CD4-positive, alpha-beta memory T cell (primary cell): Measurements from ENCODE around the gene MTCL1. TPM values are rescaled to one million over a fixed set of nuclear protein-coding genes. Genes with fewer than 3 reads are reported as not detected.

Experiments used
- CTCF ChIA-PET: fragments of 350-600 bp; sonication (Branson Sonifier 250); formaldehyde crosslinking; loops from one replicate; lab custom pipeline; 2021; ENCODE audit warnings: inconsistent platforms; ENCODE audit not compliant: partially characterized antibody; lab: Charles Lee
- POLR2A ChIA-PET: fragments of 350-600 bp; sonication (Branson Sonifier 250); formaldehyde crosslinking; loops from one replicate; lab custom pipeline; 2021; ENCODE audit not compliant: partially characterized antibody; lab: Charles Lee
- DNase-seq, 5 donors: peaks; one replicate each; pipeline versions ENCODE4 v3.0.0 to v3.0.0-alpha.2; 2020 to 2022; ENCODE audit warnings: mixed read lengths in 1 of 5
- H3K27ac ChIP-seq: one replicate; pipeline ENCODE4 v1.7.0; 2013; ENCODE audit warnings: low read depth, low read length
- H3K27me3 ChIP-seq: 2 replicates; pipeline ENCODE4 v1.7.0; 2013; ENCODE audit warnings: mild to moderate bottlenecking, low read length, moderate library complexity; ENCODE audit not compliant: insufficient read depth
- H3K36me3 ChIP-seq: 2 replicates; pipeline ENCODE4 v1.7.0; 2013; ENCODE audit warnings: mild to moderate bottlenecking, low read length, moderate library complexity; ENCODE audit not compliant: insufficient read depth
- H3K4me1 ChIP-seq: 2 replicates; pipeline ENCODE4 v1.7.0; 2013; ENCODE audit warnings: mild to moderate bottlenecking, low read length, moderate library complexity; ENCODE audit not compliant: insufficient read depth
- H3K4me3 ChIP-seq, 2 donors: one replicate each; pipeline ENCODE4 v1.7.0; 2013; ENCODE audit warnings: low read length in 2 of 2, mild to moderate bottlenecking in 1 of 2
- H3K9me3 ChIP-seq, 2 donors: one replicate each; pipeline ENCODE4 v1.7.0; 2013; ENCODE audit warnings: low read length in 2 of 2, control low read depth in 1 of 2; ENCODE audit not compliant: control insufficient read depth in 1 of 2
- H3K27ac Mint-ChIP-seq, 7 donors: one replicate each; pipeline ENCODE4 v1.8.0; 2020 to 2021; ENCODE audit warnings: mixed read lengths in 7 of 7, mild to moderate bottlenecking in 6 of 7, inconsistent platforms in 3 of 7, moderate library complexity in 3 of 7
- H3K27me3 Mint-ChIP-seq, 2 donors: one replicate each; pipeline ENCODE4 v1.8.0; 2020 to 2021; ENCODE audit warnings: mixed read lengths in 2 of 2
- H3K36me3 Mint-ChIP-seq, 2 donors: one replicate each; pipeline ENCODE4 v1.8.0; 2020 to 2021; ENCODE audit warnings: mixed read lengths in 2 of 2, inconsistent platforms in 1 of 2, mild to moderate bottlenecking in 1 of 2
- H3K4me1 Mint-ChIP-seq, 4 donors: one replicate each; pipeline ENCODE4 v1.8.0; 2020 to 2021; ENCODE audit warnings: mixed read lengths in 4 of 4, mild to moderate bottlenecking in 1 of 4
- H3K4me3 Mint-ChIP-seq, 8 donors: one replicate each; pipeline ENCODE4 v1.8.0; 2020 to 2021; ENCODE audit warnings: mixed read lengths in 8 of 8, mild to moderate bottlenecking in 7 of 8, moderate library complexity in 6 of 8, inconsistent platforms in 3 of 8
- H3K9me3 Mint-ChIP-seq, 8 donors: one replicate each; pipeline ENCODE4 v1.8.0; 2020 to 2021; ENCODE audit warnings: mixed read lengths in 8 of 8, mild to moderate bottlenecking in 5 of 8, inconsistent platforms in 3 of 8, moderate library complexity in 1 of 8
- intact Hi-C: fragments of 100-400 bp; cut with micrococcal nuclease; formaldehyde crosslinking; loops from one replicate; pipeline ENCODE4 v1.15.1; 2023
- polyA plus RNA-seq, 2 donors: library from polyadenylated mRNA; unstranded; fragments of 300-500 nt; fragmentation: Illumina TruSeq; gene quantifications; one replicate each; pipeline ENCODE4 v1.2.3, GENCODE V29; 2021
- total RNA-seq, 2 experiments: library from RNA; stranded (reverse); gene quantifications; one replicate each; pipeline ENCODE4 v1.2.3, GENCODE V29; 2021

Gene MTCL1
- total and polyA plus RNA-seq, 4 experiments from 2014 or later, result 0.29 to 0.36 TPM; not detected in 2

DNA sequence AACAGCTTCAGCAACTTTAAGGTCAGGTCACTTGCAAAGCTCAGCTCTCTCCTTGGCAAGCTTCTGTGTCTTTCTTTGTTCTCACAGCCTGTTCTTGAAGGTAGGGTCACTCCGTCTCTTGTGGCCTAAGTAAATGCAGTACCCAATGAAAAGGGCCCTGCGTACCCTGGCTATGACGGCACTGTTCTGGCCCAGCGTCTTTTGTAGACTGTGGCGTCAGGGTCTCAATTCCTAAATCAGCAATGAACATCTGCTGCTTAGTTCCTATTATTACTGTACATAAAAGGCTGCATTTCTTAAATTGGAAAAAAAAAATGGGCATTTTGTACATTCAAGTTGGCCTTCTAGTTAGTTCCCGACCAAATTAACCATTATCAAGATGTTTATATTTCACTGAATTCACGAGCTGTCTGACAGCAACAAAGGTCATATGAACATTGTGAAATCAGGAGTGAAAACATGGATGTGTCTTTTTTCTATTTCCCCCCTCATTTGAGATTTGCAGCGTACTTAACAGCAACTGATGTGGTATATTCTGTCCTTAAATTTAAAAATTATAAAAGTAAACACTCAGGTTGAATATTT lies 17.0 kb upstream of the MTCL1 start:
- Histone ChIP-seq H3K27ac (no peak overlapping the region), H3K9me3 (no peaks in the 10 kb centered on the region), H3K36me3 (no peaks in the 10 kb centered on the region), H3K4me1 (no peaks in the 10 kb centered on the region), H3K27me3 (no peaks in the 10 kb centered on the region), H3K4me3 (no peak overlapping the region)
- peaks cover 4% of the 10 kb centered on the region in 2 donors for H3K27me3 Mint-ChIP-seq
- ChIA-PET POLR2A (no interaction called here), CTCF (interaction anchor here (1.3 to 2.4 kb wide), 2 partner anchors 9 to 300 kb away, joined by 5 to 9 read pairs; no protein-coding TSS in a partner anchor)
- no peak for DNase-seq
- intact Hi-C loops, result no loop called here
- H3K4me1 Mint-ChIP-seq, result no peaks in the 10 kb centered on the region
- no peak overlapping the region for H3K4me3 Mint-ChIP-seq
- no peaks in the 10 kb centered on the region for H3K9me3 Mint-ChIP-seq
- no peak overlapping the region for H3K27ac Mint-ChIP-seq
- H3K36me3 Mint-ChIP-seq, result no peaks in the 10 kb centered on the region

DNA sequence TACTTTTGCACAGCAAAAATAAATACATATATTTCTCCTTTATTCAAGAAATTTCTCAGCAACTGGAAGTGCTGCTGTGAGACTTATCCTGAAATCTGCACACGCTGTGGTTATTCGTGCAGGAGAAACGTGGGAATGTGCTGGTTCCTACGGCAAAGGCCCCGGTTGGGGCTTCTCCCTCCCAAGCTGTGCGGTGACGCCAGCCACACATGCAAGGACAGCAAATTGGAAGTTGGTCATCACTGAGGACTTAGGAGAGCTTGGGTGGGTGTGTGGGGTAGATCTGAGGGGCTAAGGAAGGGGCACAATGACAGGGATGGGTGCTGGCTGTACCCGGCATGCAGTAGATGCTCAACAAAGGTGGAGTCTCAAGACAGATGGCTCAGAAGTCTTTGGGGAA lies 16.5 kb upstream of the MTCL1 start:
- Mint-ChIP-seq H3K9me3 (no peaks in the 10 kb centered on the region), H3K36me3 (no peaks in the 10 kb centered on the region), H3K4me1 (no peaks in the 10 kb centered on the region), H3K27ac (peak overlapping the region in 1 of 7 donors; percentile 55), H3K27me3 (peaks cover 4% of the 10 kb centered on the region in 2 donors), H3K4me3 (no peak overlapping the region)
- Histone ChIP-seq H3K36me3 (no peaks in the 10 kb centered on the region), H3K9me3 (no peaks in the 10 kb centered on the region), H3K4me3 (no peak overlapping the region), H3K4me1 (no peaks in the 10 kb centered on the region), H3K27me3 (no peaks in the 10 kb centered on the region), H3K27ac (no peak overlapping the region)
- no peak for DNase-seq
- POLR2A ChIA-PET, result no interaction called here
- intact Hi-C loops, result no loop called here
- CTCF ChIA-PET, result interaction anchor here (1.3 to 2.4 kb wide), 2 partner anchors 8 to 299 kb away, joined by 5 to 9 read pairs; no protein-coding TSS in a partner anchor

DNA sequence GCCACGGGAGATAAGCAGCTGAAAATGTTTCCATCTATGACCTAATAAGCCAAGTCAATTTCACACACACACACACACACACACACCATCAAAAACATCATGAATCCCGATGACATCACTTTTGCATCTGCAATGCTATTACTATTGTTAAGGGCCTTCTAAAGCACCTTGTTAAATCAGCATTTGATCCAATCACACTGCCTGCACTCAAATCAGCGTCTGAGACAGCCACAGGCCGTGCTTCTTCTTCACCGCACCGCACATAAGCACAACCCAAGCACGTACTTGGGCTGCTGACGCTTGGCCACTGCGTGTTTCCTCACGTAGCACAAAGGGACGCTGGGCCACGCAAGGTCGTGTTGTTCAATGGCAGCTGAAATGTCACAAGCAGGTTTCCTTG lies 15.8 kb upstream of the MTCL1 start:
- H3K9me3 Mint-ChIP-seq, result no peaks in the 10 kb centered on the region
- H3K36me3 Mint-ChIP-seq, result no peaks in the 10 kb centered on the region
- H3K27ac Mint-ChIP-seq, result no peak overlapping the region
- Histone ChIP-seq H3K36me3 (no peaks in the 10 kb centered on the region), H3K27me3 (no peaks in the 10 kb centered on the region), H3K4me3 (no peak overlapping the region), H3K9me3 (no peaks in the 10 kb centered on the region), H3K27ac (no peak overlapping the region), H3K4me1 (no peaks in the 10 kb centered on the region)
- intact Hi-C loops, result no loop called here
- POLR2A ChIA-PET, result no interaction called here
- H3K4me3 Mint-ChIP-seq, result no peak overlapping the region
- H3K4me1 Mint-ChIP-seq, result no peaks in the 10 kb centered on the region
- H3K27me3 Mint-ChIP-seq, result peaks cover 4% of the 10 kb centered on the region in 2 donors
- CTCF ChIA-PET, result interaction anchor here (1.0 kb wide), 1 partner anchor 298 kb away, joined by 4 read pairs; no protein-coding TSS in a partner anchor
- DNase-seq, result no peak

DNA sequence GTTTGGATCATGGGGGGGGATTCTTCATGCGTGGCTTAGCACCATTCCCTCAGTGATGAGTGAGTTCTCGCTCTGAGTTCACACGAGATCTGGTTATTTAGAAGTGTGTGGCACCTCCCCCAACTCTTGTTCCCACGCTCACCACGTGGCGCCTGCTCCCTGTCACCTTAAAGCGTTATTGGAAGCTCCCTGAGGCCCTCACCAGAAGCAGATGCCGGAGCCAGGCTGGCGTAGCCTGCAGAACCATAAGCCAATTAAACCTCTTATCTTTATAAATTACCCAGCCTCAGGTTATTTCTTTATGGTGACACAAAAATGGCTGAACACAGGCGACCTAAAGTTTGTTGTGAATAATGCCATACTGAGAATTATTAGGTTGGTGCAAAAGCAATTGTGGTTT lies 10.5 kb upstream of the MTCL1 start:
- Mint-ChIP-seq H3K27me3 (peaks cover 4 to 12% of the 10 kb centered on the region in 2 donors), H3K27ac (no peak overlapping the region), H3K4me3 (no peak overlapping the region), H3K9me3 (no peaks in the 10 kb centered on the region), H3K36me3 (no peaks in the 10 kb centered on the region), H3K4me1 (no peaks in the 10 kb centered on the region)
- POLR2A ChIA-PET, result no interaction called here
- Histone ChIP-seq H3K4me3 (no peak overlapping the region), H3K27me3 (no peaks in the 10 kb centered on the region), H3K9me3 (no peaks in the 10 kb centered on the region), H3K27ac (no peak overlapping the region), H3K36me3 (no peaks in the 10 kb centered on the region), H3K4me1 (no peaks in the 10 kb centered on the region)
- no peak for DNase-seq
- intact Hi-C loops, result loop anchor here (1.0 kb wide), 1 partner anchor 60 kb away; no protein-coding TSS in a partner anchor
- CTCF ChIA-PET, result interaction anchor here (1.2 to 4.8 kb wide), 5 partner anchors 10 to 293 kb away, joined by 3 to 88 read pairs (median 7); no protein-coding TSS in a partner anchor

DNA sequence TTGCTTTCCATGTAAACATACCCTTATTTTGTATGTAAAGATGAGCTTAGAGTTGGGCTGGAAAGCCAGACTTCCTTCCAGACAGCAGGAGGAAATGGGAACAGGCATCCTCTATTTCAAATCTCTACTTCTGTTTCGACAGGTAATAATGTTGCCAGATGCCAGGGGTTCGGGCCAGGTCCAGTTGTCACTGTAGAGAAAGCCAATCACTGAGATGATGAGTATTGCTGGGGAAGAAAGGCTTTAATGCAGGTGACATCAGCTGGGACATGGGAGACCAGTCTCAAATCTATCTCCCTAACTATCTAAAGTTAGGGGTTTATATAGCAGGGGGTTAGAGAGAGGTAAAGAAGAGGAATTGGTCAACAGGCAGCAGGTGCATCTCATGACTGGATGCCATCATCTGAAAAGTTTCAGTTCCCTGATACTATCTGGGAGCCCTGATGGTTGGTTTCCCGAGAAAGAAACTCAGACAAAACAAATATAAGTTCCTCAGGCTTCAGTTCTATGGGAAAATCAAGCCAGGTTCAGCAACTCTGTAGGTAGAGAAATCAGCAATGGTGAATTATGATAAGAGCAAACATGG lies 9.3 kb upstream of the MTCL1 start:
- Histone ChIP-seq H3K27ac (no peak overlapping the region), H3K9me3 (no peaks in the 10 kb centered on the region), H3K36me3 (no peaks in the 10 kb centered on the region), H3K4me3 (no peak overlapping the region), H3K27me3 (no peaks in the 10 kb centered on the region), H3K4me1 (no peaks in the 10 kb centered on the region)
- ChIA-PET CTCF (interaction anchor here (0.8 to 4.8 kb wide), 17 partner anchors 8 to 686 kb away, joined by 3 to 88 read pairs (median 5); no protein-coding TSS in a partner anchor), POLR2A (no interaction called here)
- no peak overlapping the region for H3K4me3 Mint-ChIP-seq
- peaks cover 11 to 14% of the 10 kb centered on the region in 2 donors for H3K27me3 Mint-ChIP-seq
- no peaks in the 10 kb centered on the region for H3K4me1 Mint-ChIP-seq
- H3K36me3 Mint-ChIP-seq, result no peaks in the 10 kb centered on the region
- intact Hi-C loops, result loop anchor here (1.0 kb wide), 3 partner anchors 59 to 820 kb away; no protein-coding TSS in a partner anchor
- no peak for DNase-seq
- H3K27ac Mint-ChIP-seq, result no peak overlapping the region
- no peaks in the 10 kb centered on the region for H3K9me3 Mint-ChIP-seq

DNA sequence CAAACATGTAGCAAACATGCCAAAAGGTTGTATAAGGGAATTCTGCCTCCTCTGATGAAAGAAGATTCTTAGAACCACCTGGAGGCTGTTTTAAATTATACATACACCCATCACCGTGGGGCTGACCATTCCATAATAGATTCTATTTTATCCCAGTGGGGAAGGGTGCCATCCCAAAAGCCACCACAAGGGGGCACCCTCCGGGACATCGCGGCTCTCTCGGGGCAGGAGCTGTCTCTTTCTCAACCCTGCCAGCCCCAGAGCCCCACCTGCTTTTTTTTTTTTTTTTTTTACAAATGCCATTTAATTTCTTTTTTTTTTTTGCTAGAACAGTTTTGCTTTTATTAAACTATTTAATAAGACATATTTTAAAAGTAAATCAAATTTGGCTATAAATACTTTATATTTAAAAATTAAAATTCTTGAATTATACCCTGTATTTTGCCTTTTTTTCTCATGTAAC lies 8.6 kb upstream of the MTCL1 start:
- peaks cover 14 to 19% of the 10 kb centered on the region in 2 donors for H3K27me3 Mint-ChIP-seq
- no peak overlapping the region for H3K27ac Mint-ChIP-seq
- Histone ChIP-seq H3K9me3 (no peaks in the 10 kb centered on the region), H3K4me3 (no peak overlapping the region), H3K36me3 (no peaks in the 10 kb centered on the region), H3K27me3 (no peaks in the 10 kb centered on the region), H3K27ac (no peak overlapping the region), H3K4me1 (no peaks in the 10 kb centered on the region)
- DNase-seq, result peak; percentile 62 to 72 (median 64)
- no peaks in the 10 kb centered on the region for H3K36me3 Mint-ChIP-seq
- no peaks in the 10 kb centered on the region for H3K4me1 Mint-ChIP-seq
- intact Hi-C loops, result loop anchor here (1.0 kb wide), 2 partner anchors 292 to 820 kb away; no protein-coding TSS in a partner anchor
- H3K4me3 Mint-ChIP-seq, result no peak overlapping the region
- CTCF ChIA-PET, result interaction anchor here (0.6 to 4.8 kb wide), 20 partner anchors 9 to 685 kb away, joined by 3 to 88 read pairs (median 4); no protein-coding TSS in a partner anchor
- POLR2A ChIA-PET, result no interaction called here
- no peaks in the 10 kb centered on the region for H3K9me3 Mint-ChIP-seq

DNA sequence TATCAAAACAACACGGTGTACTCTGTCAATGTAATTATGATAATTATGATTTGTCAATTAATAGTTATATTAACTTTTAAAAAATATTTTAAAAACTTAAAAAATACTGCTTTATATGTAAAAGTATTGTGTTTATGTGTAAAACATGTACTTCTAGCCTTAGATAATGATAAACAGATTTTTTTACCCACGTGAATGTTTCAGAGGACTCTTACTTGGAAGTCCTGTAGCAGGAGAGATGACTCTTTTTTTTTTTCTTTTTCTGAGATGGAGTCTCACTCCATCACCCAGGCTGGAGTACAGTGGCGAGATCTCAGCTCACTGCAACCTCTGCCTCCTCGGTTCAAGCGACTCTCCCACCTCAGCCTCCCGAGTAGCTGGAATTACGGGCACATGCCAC lies 6.2 kb upstream of the MTCL1 start:
- H3K36me3 Mint-ChIP-seq, result no peaks in the 10 kb centered on the region
- H3K4me3 Mint-ChIP-seq, result no peak overlapping the region
- Histone ChIP-seq H3K36me3 (no peaks in the 10 kb centered on the region), H3K4me3 (no peak overlapping the region), H3K9me3 (no peaks in the 10 kb centered on the region), H3K27me3 (peaks cover 13% of the 10 kb centered on the region), H3K4me1 (peaks cover 9% of the 10 kb centered on the region), H3K27ac (no peak overlapping the region)
- H3K9me3 Mint-ChIP-seq, result no peaks in the 10 kb centered on the region
- no peak overlapping the region for H3K27ac Mint-ChIP-seq
- ChIA-PET CTCF (interaction anchor here (1.6 kb wide), 1 partner anchor 289 kb away, joined by 6 read pairs; no protein-coding TSS in a partner anchor), POLR2A (no interaction called here)
- no peak for DNase-seq
- H3K4me1 Mint-ChIP-seq, result peaks cover 3 to 10% (median 6%) of the 10 kb centered on the region in 4 donors
- H3K27me3 Mint-ChIP-seq, result peaks cover 27 to 35% of the 10 kb centered on the region in 2 donors
- intact Hi-C loops, result no loop called here
